H1 (cell line): ENCODE measurements around the gene ARHGEF19.

Source experiments
- CHD1 ChIP-seq: IDR thresholded peaks from 2 replicates; pipeline ENCODE4 v1.6.1; 2012; ENCODE audit warnings: low read depth, low read length, improper control_type of control experiment
- CHD2 ChIP-seq: IDR thresholded peaks from 2 replicates; pipeline ENCODE4 v1.6.1; 2012; ENCODE audit warnings: low read length, improper control_type of control experiment
- CTCF ChIP-seq, 3 experiments: IDR thresholded peaks; 1 replicate in 2 of 3; 2 replicates in 1 of 3; pipeline versions ENCODE4 v1.5.1 to v1.6.1; 2011; ENCODE audit warnings: low read length in 3 of 3, mild to moderate bottlenecking in 3 of 3, inconsistent platforms in 2 of 3, low read depth in 1 of 3, moderate library complexity in 1 of 3; ENCODE audit not compliant: insufficient read depth in 1 of 3; ENCODE audit errors: control extremely low read depth in 1 of 3
- EZH2 ChIP-seq: fragments of 200-600 bp; sonication (generic); IDR thresholded peaks from 2 replicates; pipeline ENCODE4 v1.7.1; 2012; ENCODE audit warnings: low read depth, mild to moderate bottlenecking, moderate library complexity, low read length, inconsistent platforms; ENCODE audit not compliant: severe bottlenecking
- MAFK ChIP-seq: IDR thresholded peaks from 2 replicates; pipeline ENCODE4 v1.6.1; 2012; ENCODE audit warnings: low read depth, mild to moderate bottlenecking, improper control_type of control experiment, low read length
- POLR2A ChIP-seq, 2 experiments: IDR thresholded peaks; 1 replicate in 1 of 2; 2 replicates in 1 of 2; pipeline ENCODE4 v1.6.1; 2011; ENCODE audit warnings: low read depth in 2 of 2, low read length in 2 of 2, mild to moderate bottlenecking in 2 of 2; ENCODE audit errors: control extremely low read depth in 1 of 2
- RBBP5 ChIP-seq: IDR thresholded peaks from 2 replicates; pipeline ENCODE4 v1.7.1; 2012; ENCODE audit warnings: low read depth, mild to moderate bottlenecking, inconsistent platforms, low read length, moderate library complexity, borderline replicate concordance
- SP1 ChIP-seq: IDR thresholded peaks from 2 replicates; pipeline ENCODE4 v1.6.1; 2011; ENCODE audit warnings: low read depth, low read length
- SUZ12 ChIP-seq: fragments of 200-600 bp; sonication (generic); IDR thresholded peaks from 2 replicates; pipeline ENCODE4 v1.6.1; 2012; ENCODE audit warnings: mild to moderate bottlenecking, inconsistent platforms, low read length, moderate library complexity, mixed read lengths
- TEAD4 ChIP-seq: IDR thresholded peaks from 2 replicates; pipeline ENCODE4 v1.6.1; 2012; ENCODE audit warnings: low read depth, low read length, inconsistent platforms, mixed read lengths

GRCh38 chr1:16198444-16199156, 13.9 kb downstream of the ARHGEF19 start:
- TF ChIP-seq CTCF (IDR thresholded peaks at IDR 0.05; ENCODE audit: control extremely low read depth in 1 of 3, insufficient read depth in 1 of 3, low read depth in 1 of 3, low read length in 3 of 3): no peak
- no peak for TF ChIP-seq POLR2A (IDR thresholded peaks at IDR 0.05; ENCODE audit: control extremely low read depth in 1 of 2, low read depth in 2 of 2, low read length in 2 of 2)
- no peak for TF ChIP-seq EZH2
- no peak for TF ChIP-seq SUZ12
- no peak for TF ChIP-seq CHD1
- no peak for TF ChIP-seq CHD2
- TF ChIP-seq SP1: no peak
- TF ChIP-seq TEAD4: no peak
- no peak for TF ChIP-seq RBBP5
- no peak for TF ChIP-seq MAFK
